HuH-7.5 (cell line): ENCODE data around the gene KLHL25.

Experiments
- DNase-seq: peaks from one replicate; pipeline ENCODE4 v3.0.0; 2011; ENCODE audit warnings: low spot score

Gene KLHL25

GRCh38 chr15:85777250-85778106 lies 17.2 kb downstream of the KLHL25 start:
- no peak for DNase-seq

GRCh38 chr15:85773970-85774369 lies 20.8 kb downstream of the KLHL25 start:
- DNase-seq: no peak

- no peak for DNase-seq
Measured at GRCh38 chr15:85773249-85773648, 21.5 kb downstream of the KLHL25 start.

GRCh38 chr15:85772668-85773067 lies 22.1 kb downstream of the KLHL25 start:
- DNase-seq: no peak

- DNase-seq: no peak
Measured at GRCh38 chr15:85771781-85772445, 22.8 kb downstream of the KLHL25 start.

GRCh38 chr15:85771271-85771670 lies 23.5 kb downstream of the KLHL25 start:
- no peak for DNase-seq

GRCh38 chr15:85770096-85771041 lies 24.4 kb downstream of the KLHL25 start:
- no peak for DNase-seq

GRCh38 chr15:85769182-85769900 lies 25.4 kb downstream of the KLHL25 start:
- no peak for DNase-seq

- no peak for DNase-seq
Measured at GRCh38 chr15:85768595-85769168, 26.0 kb downstream of the KLHL25 start.

GRCh38 chr15:85767785-85768529 lies 26.8 kb downstream of the KLHL25 start:
- no peak for DNase-seq

GRCh38 chr15:85766001-85766831 lies 28.5 kb downstream of the KLHL25 start:
- DNase-seq: no peak

GRCh38 chr15:85764649-85765277 lies 30.0 kb downstream of the KLHL25 start:
- no peak for DNase-seq

GRCh38 chr15:85763673-85764633 lies 30.8 kb downstream of the KLHL25 start:
- DNase-seq: no peak

GRCh38 chr15:85763157-85763556 lies 31.6 kb downstream of the KLHL25 start:
- DNase-seq: no peak

- no peak for DNase-seq
Measured at GRCh38 chr15:85762756-85763127, 32.0 kb downstream of the KLHL25 start.

GRCh38 chr15:85762039-85762755 lies 32.5 kb downstream of the KLHL25 start:
- DNase-seq: no peak

GRCh38 chr15:85761635-85762034 lies 33.1 kb downstream of the KLHL25 start:
- no peak for DNase-seq
